Right atrium auricular region (tissue), 2 donors: ENCODE data around the gene RTP1. TPM values are rescaled to one million over a fixed set of nuclear protein-coding genes. Genes with fewer than 3 reads are reported as not detected.
"Not testable (repeated sequence)": the region's sequence is repeated elsewhere in the genome, so short reads cannot be mapped to it uniquely, and the experiment has no call there.

Source experiments
- DNase-seq: peaks from one replicate; pipeline ENCODE4 v3.0.0-alpha.2; 2019; ENCODE audit warnings: low spot score
- H3K27ac ChIP-seq, 2 donors: fragments of 200-600 bp; sonication (generic); 1 replicate in 1 of 2; 2 replicates in 1 of 2; pipeline ENCODE4 v1.5.1; 2016 to 2019
- H3K27me3 ChIP-seq, 2 donors: fragments of 200-600 bp; sonication (generic); one replicate each; pipeline versions ENCODE4 v1.5.1 to v1.6.0; 2017 to 2019
- H3K36me3 ChIP-seq: fragments of 200-600 bp; sonication (generic); one replicate; pipeline ENCODE4 v1.5.1; 2016
- H3K4me1 ChIP-seq, 2 donors: fragments of 200-600 bp; sonication (generic); one replicate each; pipeline versions ENCODE4 v1.5.1 to v1.6.0; 2017 to 2019
- H3K4me3 ChIP-seq, 2 donors: fragments of 200-600 bp; sonication (generic); 1 replicate in 1 of 2; 2 replicates in 1 of 2; pipeline ENCODE4 v1.5.1; 2017 to 2019; ENCODE audit warnings: mild to moderate bottlenecking in 1 of 2, moderate library complexity in 1 of 2
- H3K9me3 ChIP-seq, 2 donors: fragments of 200-600 bp; sonication (generic); one replicate each; pipeline ENCODE4 v1.5.1; 2019
- CTCF ChIP-seq, 2 donors: fragments of 200-600 bp; sonication (generic); IDR thresholded peaks; one replicate each; pipeline ENCODE4 v1.5.1; 2019; ENCODE audit warnings: antibody characterized with exemption in 2 of 2
- total RNA-seq, 2 donors: library from RNA; depleted of rRNA; stranded (reverse); fragments of >200 nt; gene quantifications; one replicate each; pipeline ENCODE4 v1.1.0, GENCODE V29; 2016

RTP1 gene
- total RNA-seq, 2 donors from 2014 or later, result not detected

DNA sequence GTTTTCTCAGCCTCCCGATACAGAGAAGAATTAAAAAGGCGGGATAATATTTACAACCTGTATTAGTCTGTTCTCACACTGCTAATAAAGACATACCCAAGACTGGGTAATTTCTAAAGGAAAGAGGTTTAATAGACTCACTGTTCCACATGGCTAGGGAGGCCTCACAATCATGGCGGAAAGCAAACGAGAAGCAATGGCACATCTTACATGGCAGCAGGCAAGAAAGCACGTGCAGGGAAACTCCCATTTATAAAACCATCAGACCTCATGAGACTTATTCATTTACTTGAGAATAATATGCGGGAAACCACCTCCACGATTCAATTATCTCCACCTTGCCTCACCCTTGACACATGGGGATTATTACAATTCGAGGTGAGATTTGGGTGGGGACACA, 30.5 kb upstream of the RTP1 start:
- Histone ChIP-seq H3K4me3 (no peak overlapping the region), H3K27me3 (no peaks in the 10 kb centered on the region), H3K36me3 (no peaks in the 10 kb centered on the region), H3K4me1 (no peaks in the 10 kb centered on the region), H3K9me3 (no peaks in the 10 kb centered on the region), H3K27ac (no peak overlapping the region)
- no peak for DNase-seq
- no peak for TF ChIP-seq CTCF (IDR thresholded peaks at IDR 0.05)

DNA sequence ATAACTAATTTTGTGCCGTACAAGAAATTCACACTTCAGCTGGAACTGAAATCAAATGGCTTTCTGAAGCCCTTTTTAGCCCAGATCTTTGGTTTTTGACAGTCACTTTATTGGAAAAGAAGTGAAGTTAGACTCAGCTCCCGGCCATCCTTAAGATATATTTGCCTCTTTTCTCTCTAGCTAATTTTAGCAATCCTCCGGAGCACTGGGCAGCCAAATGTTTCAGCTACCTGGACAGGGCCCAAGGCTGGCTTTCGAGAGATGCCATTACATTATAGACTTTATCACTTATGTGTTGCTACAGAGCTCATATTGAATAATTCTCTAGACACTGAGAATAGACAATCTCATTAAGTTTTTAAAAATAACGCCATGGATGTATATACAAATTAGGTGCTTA, 29.5 kb upstream of the RTP1 start:
- no peak for DNase-seq
- Histone ChIP-seq H3K36me3 (no peaks in the 10 kb centered on the region), H3K27me3 (no peaks in the 10 kb centered on the region), H3K9me3 (no peaks in the 10 kb centered on the region), H3K4me3 (no peak overlapping the region), H3K4me1 (no peaks in the 10 kb centered on the region), H3K27ac (peak overlapping the region in 1 of 2 donors; percentile 37)
- TF ChIP-seq CTCF (IDR thresholded peaks at IDR 0.05), result no peak

GRCh38 chr3:187169231-187169960, 27.9 kb upstream of the RTP1 start:
- Histone ChIP-seq H3K4me3 (no peak overlapping the region), H3K9me3 (no peaks in the 10 kb centered on the region), H3K27ac (no peak overlapping the region), H3K36me3 (no peaks in the 10 kb centered on the region), H3K4me1 (no peaks in the 10 kb centered on the region), H3K27me3 (no peaks in the 10 kb centered on the region)
- no peak for DNase-seq
- TF ChIP-seq CTCF (IDR thresholded peaks at IDR 0.05), result no peak

GRCh38 chr3:187170911-187171310, 26.4 kb upstream of the RTP1 start:
- H3K36me3 ChIP-seq, H3K9me3 ChIP-seq, DNase-seq: not testable (repeated sequence)

DNA sequence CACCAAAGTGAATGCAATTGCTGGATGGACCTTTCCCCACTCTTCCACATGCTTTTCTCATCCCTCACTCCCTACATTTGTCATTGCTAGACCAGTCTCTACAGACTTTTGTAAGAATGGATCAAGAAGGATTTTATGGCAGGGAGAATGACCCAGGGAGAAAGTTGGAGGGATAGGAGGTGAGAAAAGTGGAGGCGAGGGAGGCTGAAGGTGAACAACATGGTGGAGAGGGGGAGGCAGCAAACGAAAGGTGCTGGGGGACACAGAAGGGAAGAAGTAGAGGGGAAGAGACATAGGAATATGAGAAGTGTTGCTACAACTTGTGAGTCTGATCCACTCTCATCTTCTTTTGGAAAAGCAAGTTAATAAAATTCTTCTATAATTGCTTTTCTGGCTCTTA, 24.4 kb upstream of the RTP1 start:
- no peak for TF ChIP-seq CTCF (IDR thresholded peaks at IDR 0.05)
- no peak overlapping the region for H3K27ac ChIP-seq
- H3K4me1 ChIP-seq, result no peaks in the 10 kb centered on the region

More at GRCh38 chr3:187170911-187171310, 26.4 kb upstream of the RTP1 start:
- H3K4me1 ChIP-seq, H3K4me3 ChIP-seq, H3K27ac ChIP-seq, H3K27me3 ChIP-seq: not testable (repeated sequence)

DNA sequence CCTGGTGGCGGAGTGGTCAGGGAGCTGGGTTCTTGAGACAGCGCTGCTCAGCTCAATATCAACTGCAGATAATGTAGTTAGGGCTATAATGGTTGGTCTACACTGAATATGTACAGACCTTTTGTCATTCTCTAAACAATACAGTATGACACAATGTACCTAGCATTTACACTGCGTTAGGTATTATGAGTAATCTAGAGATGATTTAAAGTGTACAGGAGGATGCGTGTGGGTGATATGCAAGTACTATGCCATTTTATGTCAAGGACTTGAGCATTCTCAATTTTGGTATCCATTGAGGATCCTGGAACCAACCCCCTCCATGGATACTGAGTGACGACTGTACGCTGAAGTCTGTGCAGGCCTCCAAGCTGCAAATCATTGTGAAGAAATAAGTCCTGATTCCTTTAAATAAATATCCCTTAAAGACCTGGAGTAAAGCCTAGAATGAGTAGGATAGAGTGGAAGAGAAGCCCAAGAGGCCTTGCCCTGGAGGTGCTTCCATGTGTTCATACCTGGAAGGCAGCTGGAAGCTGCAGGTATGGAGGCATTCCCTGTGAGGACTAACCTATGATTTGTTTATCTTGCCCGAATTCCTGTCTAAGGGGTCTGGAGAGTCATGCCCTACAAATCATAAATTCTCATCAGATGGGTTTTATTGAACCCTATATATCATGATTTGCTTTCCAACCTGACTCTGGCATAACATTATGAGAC, 15.7 kb upstream of the RTP1 start:
- DNase-seq, result no peak
- Histone ChIP-seq H3K4me3 (no peak overlapping the region), H3K27ac (no peak overlapping the region), H3K4me1 (peaks cover 0 to 20% of the 10 kb centered on the region in 2 donors), H3K36me3 (no peaks in the 10 kb centered on the region), H3K9me3 (no peaks in the 10 kb centered on the region), H3K27me3 (no peaks in the 10 kb centered on the region)
- no peak for TF ChIP-seq CTCF (IDR thresholded peaks at IDR 0.05)

More for the DNA sequence above, 24.4 kb upstream of the RTP1 start:
- Histone ChIP-seq H3K4me3 (no peak overlapping the region), H3K9me3 (no peaks in the 10 kb centered on the region), H3K36me3 (no peaks in the 10 kb centered on the region), H3K27me3 (no peaks in the 10 kb centered on the region)
- DNase-seq, result no peak
